ENCODE measurements around the gene MED13.
"Not testable (repeated sequence)": the region's sequence is repeated elsewhere in the genome, so short reads cannot be mapped to it uniquely, and the experiment has no call there.

MED13 gene

GRCh38 chr17:61907361-61907760 is 157.7 kb downstream of the MED13 start:
- no peak for DNase-seq (ENCODE audit: low spot score)

- no peak for DNase-seq (ENCODE audit: low spot score)
Measured at GRCh38 chr17:61904094-61904710, 160.9 kb downstream of the MED13 start.

GRCh38 chr17:61903251-61903650 is 161.8 kb downstream of the MED13 start:
- no peak for DNase-seq (ENCODE audit: low spot score)

GRCh38 chr17:61897548-61898180 is 167.4 kb downstream of the MED13 start:
- no peak for DNase-seq (ENCODE audit: low spot score)

- no peak for DNase-seq (ENCODE audit: low spot score)
Measured at GRCh38 chr17:61895391-61895790, 169.7 kb downstream of the MED13 start.

- not testable (repeated sequence) for DNase-seq (ENCODE audit: low spot score)
Measured at GRCh38 chr17:61894310-61894709, 170.8 kb downstream of the MED13 start.

Measured in LoVo (cell line).